Measurements from ENCODE around the gene PRKAR1B.
A peak's percentile ranks its signal among the peaks of the same experiment; 100 is the strongest.

PRKAR1B gene

DNA sequence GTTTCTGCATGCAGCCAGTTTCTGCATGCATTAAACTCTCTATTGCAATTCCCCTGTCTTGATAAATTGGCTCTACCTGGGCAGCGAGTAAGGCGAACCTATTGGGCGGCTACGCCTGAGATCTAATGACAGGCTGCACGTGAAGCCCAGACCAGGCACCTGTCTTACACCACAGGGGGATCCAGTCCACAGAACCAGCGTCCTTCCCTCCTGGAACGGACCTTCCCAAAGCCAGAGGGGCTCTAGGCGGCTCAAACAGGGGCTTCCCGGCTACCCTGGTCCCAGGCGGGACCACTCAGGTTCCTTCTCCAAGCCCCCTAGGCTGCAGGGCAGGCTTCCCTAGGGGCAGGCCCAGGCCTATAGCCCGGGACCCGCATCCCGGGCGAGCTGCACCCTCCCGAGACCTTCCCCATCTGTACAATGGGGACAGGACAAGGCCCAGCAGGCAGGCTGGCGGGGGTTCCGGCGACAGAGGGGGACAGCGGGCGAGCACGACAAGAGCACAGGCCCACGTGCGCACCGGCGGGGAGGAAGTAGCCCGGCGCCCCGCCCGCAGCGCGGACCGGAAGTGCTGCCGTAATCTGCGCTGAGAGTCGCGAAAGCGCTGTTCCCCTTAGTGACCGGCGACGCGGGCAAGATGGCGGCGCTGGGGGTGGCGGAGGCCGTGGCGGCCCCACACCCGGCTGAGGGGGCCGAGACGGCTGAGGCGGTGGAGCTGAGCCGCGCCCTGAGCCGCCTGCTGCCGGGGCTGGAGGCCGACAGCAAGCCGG lies 812 bp downstream of the PRKAR1B start, which contains the start of gene DNAAF5:
Gene DNAAF5 (plus strand): TSS at position 616 of the 770 bp plus-strand sequence. CDS start 22 bp downstream, at position 638.
- H3K4me2 ChIP-seq, result peak within 1 kb of the TSS; percentile 96
- no peak for TF ChIP-seq Cebpa-rat (IDR thresholded peaks at IDR 0.05)
- no peaks in the 10 kb centered on the region for H3K27me3 ChIP-seq
- peaks cover 52% of the 10 kb centered on the region for H3K36me3 ChIP-seq
- peaks cover 40% of the 10 kb centered on the region for H3K9me3 ChIP-seq
- H3K4me1 ChIP-seq, result peaks cover 51% of the 10 kb centered on the region
- peaks cover 29% of the 10 kb centered on the region for H4K20me1 ChIP-seq
- H3K9ac ChIP-seq, result peak within 1 kb of the TSS; percentile 90
- H3K4me3 ChIP-seq, result peak within 1 kb of the TSS; percentile 99
- peak within 1 kb of the TSS; percentile 92 for H3K27ac ChIP-seq

DNA sequence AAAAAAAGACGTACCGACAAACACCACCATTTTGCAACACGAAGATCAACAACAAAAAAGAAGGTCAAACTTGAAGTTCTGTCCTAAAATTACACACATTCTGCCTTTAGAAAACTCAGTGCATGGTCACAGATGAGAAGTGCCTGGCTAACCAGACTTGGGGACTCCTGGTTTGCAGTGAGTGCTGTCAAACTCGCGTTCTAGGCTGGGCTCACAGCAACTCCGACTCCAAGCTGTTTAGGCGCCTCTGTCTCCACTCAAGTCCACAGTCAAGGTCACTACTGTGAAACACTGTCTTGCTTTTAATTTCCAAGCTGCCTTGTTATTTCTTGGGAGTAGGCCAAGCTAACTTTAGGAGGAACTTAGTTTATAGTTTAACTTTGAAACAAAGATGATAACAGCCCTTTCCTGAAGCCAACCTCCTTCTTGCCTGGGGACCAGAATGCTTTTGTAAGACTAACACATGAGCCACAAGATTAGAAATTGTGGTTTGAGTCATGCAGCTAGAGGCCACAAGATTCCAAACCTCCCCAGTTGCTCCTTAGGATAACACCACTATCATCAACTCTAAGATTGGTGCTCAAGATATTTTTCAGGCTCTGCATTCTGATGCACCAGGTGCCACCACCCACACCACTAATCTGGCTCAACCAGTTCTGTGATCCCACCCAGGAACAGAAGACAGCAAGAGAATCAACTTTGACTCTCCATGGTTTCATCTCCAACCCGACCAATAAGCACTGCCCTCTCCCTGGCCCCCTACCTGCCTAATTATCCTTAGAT lies 1.7 kb downstream of the PRKAR1B start:
- no peak for TF ChIP-seq Cebpa-rat (IDR thresholded peaks at IDR 0.05)
- Histone ChIP-seq H3K9ac (peak overlapping the region; percentile 90; the same call in 1 of the 2 replicates), H4K20me1 (peaks cover 21% of the 10 kb centered on the region), H3K27ac (peak overlapping the region; percentile 92), H3K36me3 (peaks cover 44% of the 10 kb centered on the region), H3K4me1 (peaks cover 45% of the 10 kb centered on the region), H3K4me3 (peak overlapping the region; percentile 99), H3K4me2 (peak overlapping the region; percentile 96), H3K27me3 (no peaks in the 10 kb centered on the region), H3K9me3 (peaks cover 46% of the 10 kb centered on the region)

DNA sequence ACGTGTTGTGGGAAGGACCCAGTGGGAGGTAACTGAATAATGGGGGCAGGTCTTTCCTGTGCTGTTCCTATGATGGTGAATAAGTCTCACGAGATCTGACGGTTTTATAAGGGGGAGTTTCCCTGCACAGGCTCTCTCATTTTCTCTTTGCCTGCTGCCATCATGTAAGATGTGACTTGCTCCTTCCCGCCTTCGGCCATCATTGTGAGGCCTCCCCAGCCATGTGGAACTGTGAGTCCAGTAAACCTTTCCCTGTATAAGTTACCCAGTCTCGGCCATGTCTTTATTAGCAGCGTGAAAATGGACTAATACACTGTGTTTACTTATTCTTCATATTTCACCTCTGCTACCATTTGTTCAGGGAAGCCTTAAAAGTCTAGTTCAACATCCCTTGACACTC lies 2.8 kb downstream of the PRKAR1B start:
- peaks cover 46% of the 10 kb centered on the region for H3K9me3 ChIP-seq
- no peak for TF ChIP-seq Cebpa-rat (IDR thresholded peaks at IDR 0.05)
- H3K4me2 ChIP-seq, result no peak overlapping the region
- peaks cover 54% of the 10 kb centered on the region for H3K4me1 ChIP-seq
- H3K9ac ChIP-seq, result no peak overlapping the region
- peaks cover 33% of the 10 kb centered on the region for H3K36me3 ChIP-seq
- no peaks in the 10 kb centered on the region for H3K27me3 ChIP-seq
- peaks cover 10% of the 10 kb centered on the region; the same call in 1 of the 2 replicates for H4K20me1 ChIP-seq
- H3K27ac ChIP-seq, result no peak overlapping the region
- H3K4me3 ChIP-seq, result no peak overlapping the region

- H3K4me2 ChIP-seq, result 0 out of 2 replicates have a peak overlapping the region, but pooled peaks have one; percentile 3
- TF ChIP-seq Cebpa-rat (IDR thresholded peaks at IDR 0.05), result no peak
These were observed 3.5 kb downstream of the PRKAR1B start for GRCh38 chr7:723541-723940.

GRCh38 chr7:721619-722248 lies 5.3 kb downstream of the PRKAR1B start:
- Histone ChIP-seq H4K20me1 (no peaks in the 10 kb centered on the region), H3K36me3 (peaks cover 25% of the 10 kb centered on the region), H3K9ac (no peak overlapping the region), H3K4me3 (no peak overlapping the region), H3K27ac (no peak overlapping the region), H3K4me2 (no peak overlapping the region), H3K9me3 (peaks cover 46% of the 10 kb centered on the region), H3K4me1 (peaks cover 43% of the 10 kb centered on the region), H3K27me3 (no peaks in the 10 kb centered on the region)
- no peak for TF ChIP-seq Cebpa-rat (IDR thresholded peaks at IDR 0.05)

More at GRCh38 chr7:723541-723940, 3.5 kb downstream of the PRKAR1B start:
- Histone ChIP-seq H3K9me3 (peaks cover 46% of the 10 kb centered on the region), H3K27ac (no peak overlapping the region), H3K27me3 (no peaks in the 10 kb centered on the region), H3K4me3 (no peak overlapping the region), H4K20me1 (0 out of 2 replicates have a peak, but pooled peaks cover 2% of the 10 kb centered on the region), H3K4me1 (peaks cover 51% of the 10 kb centered on the region), H3K36me3 (peaks cover 25% of the 10 kb centered on the region), H3K9ac (no peak overlapping the region)

DNA sequence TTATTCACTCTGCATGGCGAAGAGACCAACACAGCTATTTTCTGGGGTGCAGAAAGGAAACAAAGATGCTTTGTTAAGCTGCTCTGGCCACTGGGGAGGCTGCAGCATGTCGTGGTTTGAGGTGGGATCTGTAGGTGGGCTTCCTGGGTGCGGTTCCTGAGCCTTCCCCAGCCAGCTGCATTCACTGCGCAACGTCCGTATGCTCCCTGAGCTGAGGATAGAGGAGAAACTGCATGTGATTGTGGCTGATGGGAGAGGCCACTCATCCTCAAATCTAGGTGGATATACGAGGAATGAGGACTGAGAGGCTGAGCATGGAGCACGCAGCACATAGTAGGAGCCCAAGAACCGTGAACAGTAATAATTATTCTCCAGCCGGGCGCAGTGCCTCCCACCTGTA lies 10.4 kb downstream of the PRKAR1B start:
- Histone ChIP-seq H3K36me3 (no peaks in the 10 kb centered on the region), H3K27me3 (peaks cover 17% of the 10 kb centered on the region), H3K4me3 (no peak overlapping the region), H4K20me1 (0 out of 2 replicates have a peak, but pooled peaks cover 8% of the 10 kb centered on the region), H3K27ac (no peak overlapping the region), H3K9ac (no peak overlapping the region), H3K4me1 (peaks cover 13% of the 10 kb centered on the region), H3K9me3 (peaks cover 10% of the 10 kb centered on the region), H3K4me2 (no peak overlapping the region)
- no peak for TF ChIP-seq Cebpa-rat (IDR thresholded peaks at IDR 0.05)

DNA sequence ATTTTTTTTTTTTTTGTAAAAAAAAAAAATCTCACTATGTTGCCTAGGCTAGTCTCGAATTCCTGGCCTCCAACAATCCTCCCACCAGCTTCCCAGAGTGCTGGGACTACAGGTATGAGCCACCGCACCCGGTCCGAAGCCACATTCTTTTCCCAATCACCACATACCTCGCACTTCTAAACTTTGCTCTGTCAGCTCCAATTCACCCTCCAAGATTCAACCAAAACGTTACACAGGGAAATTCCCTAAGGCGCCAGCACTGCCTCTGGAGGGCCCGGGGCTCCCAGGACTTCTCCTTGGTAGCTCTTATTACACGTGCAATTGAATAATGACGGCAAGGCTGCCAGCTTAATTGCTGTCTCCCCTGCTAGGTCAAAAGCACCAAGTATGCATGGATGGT lies 10.9 kb downstream of the PRKAR1B start:
- no peak overlapping the region for H3K4me3 ChIP-seq
- no peak overlapping the region for H3K9ac ChIP-seq
- H3K36me3 ChIP-seq, result no peaks in the 10 kb centered on the region
- H4K20me1 ChIP-seq, result 0 out of 2 replicates have a peak, but pooled peaks cover 8% of the 10 kb centered on the region
- no peak overlapping the region for H3K27ac ChIP-seq
- H3K4me2 ChIP-seq, result no peak overlapping the region
- no peak for TF ChIP-seq Cebpa-rat (IDR thresholded peaks at IDR 0.05)
- peaks cover 13% of the 10 kb centered on the region for H3K4me1 ChIP-seq
- H3K9me3 ChIP-seq, result peaks cover 6% of the 10 kb centered on the region; the same call in 1 of the 2 replicates
- H3K27me3 ChIP-seq, result peaks cover 17% of the 10 kb centered on the region

- no peak overlapping the region for H3K27ac ChIP-seq
- H3K4me2 ChIP-seq, result no peak overlapping the region
- H3K36me3 ChIP-seq, result no peaks in the 10 kb centered on the region
- H4K20me1 ChIP-seq, result 0 out of 2 replicates have a peak, but pooled peaks cover 8% of the 10 kb centered on the region
- H3K4me1 ChIP-seq, result peaks cover 19% of the 10 kb centered on the region
- TF ChIP-seq Cebpa-rat (IDR thresholded peaks at IDR 0.05), result no peak
- no peak overlapping the region for H3K4me3 ChIP-seq
- H3K9ac ChIP-seq, result no peak overlapping the region
- no peaks in the 10 kb centered on the region for H3K9me3 ChIP-seq
- peaks cover 17% of the 10 kb centered on the region for H3K27me3 ChIP-seq
These were observed 12.8 kb downstream of the PRKAR1B start for GRCh38 chr7:714251-714671.

DNA sequence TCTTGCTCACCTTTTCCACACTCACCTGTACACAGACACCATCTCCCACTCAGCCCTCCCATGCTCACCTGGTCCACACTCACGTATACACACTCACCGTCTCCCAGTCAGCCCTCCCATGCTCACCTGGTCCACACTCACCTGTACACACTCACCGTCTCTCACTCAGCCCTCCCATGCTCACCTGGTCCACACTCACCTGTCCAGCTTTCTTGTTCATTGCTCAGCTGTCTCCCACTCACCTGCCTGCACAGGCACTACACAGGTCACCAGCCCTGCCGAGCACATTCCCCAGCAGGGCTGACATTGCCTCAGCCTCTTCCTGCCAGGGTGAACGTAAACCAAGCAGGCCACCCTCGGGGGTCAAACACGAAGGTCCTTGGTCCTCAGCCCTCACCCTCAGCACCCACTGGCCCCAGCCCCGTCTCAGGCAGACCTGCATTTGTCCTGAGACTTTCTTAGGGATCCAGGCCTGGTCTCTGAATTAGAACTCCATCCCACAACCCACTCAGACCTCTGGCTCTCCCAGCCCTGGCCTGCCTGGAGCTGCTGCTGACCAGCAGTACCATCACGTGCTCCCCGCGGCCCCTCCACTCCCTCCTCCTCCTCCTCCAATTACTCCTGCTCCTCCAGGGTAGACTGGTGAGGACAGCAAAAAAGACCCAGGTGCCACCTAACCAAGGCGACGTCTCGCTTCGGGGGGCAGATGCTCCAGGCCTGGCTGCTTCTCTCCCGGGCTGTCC lies 13.4 kb downstream of the PRKAR1B start:
- no peaks in the 10 kb centered on the region for H3K9me3 ChIP-seq
- H3K4me3 ChIP-seq, result no peak overlapping the region
- H3K27ac ChIP-seq, result no peak overlapping the region
- no peaks in the 10 kb centered on the region for H3K36me3 ChIP-seq
- TF ChIP-seq Cebpa-rat (IDR thresholded peaks at IDR 0.05), result no peak
- H3K27me3 ChIP-seq, result peaks cover 17% of the 10 kb centered on the region
- no peak overlapping the region for H3K4me2 ChIP-seq
- peaks cover 20% of the 10 kb centered on the region for H3K4me1 ChIP-seq
- H3K9ac ChIP-seq, result no peak overlapping the region
- H4K20me1 ChIP-seq, result 0 out of 2 replicates have a peak, but pooled peaks cover 8% of the 10 kb centered on the region

Measured in BLaER1 (cell line).